Measurements from ENCODE around the gene ITIH3. TPM values are rescaled to one million over a fixed set of nuclear protein-coding genes. Genes with fewer than 3 reads are reported as not detected.

Gene ITIH3
- total and polyA plus RNA-seq, 2 of the 8 experiments (the other 6 are each of a cell fraction or from before 2014, with no cell fraction given), result not detected

- no peak overlapping the region for H3K23ac ChIP-seq (ENCODE audit: insufficient read length)
- POLR2A ChIA-PET (ENCODE audit: partially characterized antibody), result interaction anchor here (1.2 kb wide), 1 partner anchor 48 kb away, joined by 5 read pairs; the partner anchor contains the start of gene STIMATE
- H3K27ac ChIP-seq (ENCODE audit: low read depth, low read length), result no peak overlapping the region
- no peak overlapping the region for H2BK5ac ChIP-seq (ENCODE audit: low read depth, low read length)
- no peak overlapping the region for H2BK15ac ChIP-seq (ENCODE audit: low read length)
- no peak overlapping the region for H3K4ac ChIP-seq (replicated peaks; ENCODE audit: insufficient read length, low read depth, low read length)
- CTCF ChIA-PET (ENCODE audit: partially characterized antibody), result interaction anchor here (0.6 to 3.5 kb wide), 17 partner anchors 11 to 224 kb away, joined by 3 to 35 read pairs (median 7); no protein-coding TSS in a partner anchor
- no peak overlapping the region for H3K56ac ChIP-seq (replicated peaks; ENCODE audit: insufficient read length, low read depth, low read length)
- TF ChIP-seq JUND (IDR thresholded peaks at IDR 0.05; ENCODE audit: low read length), result no peak
- no peak for TF ChIP-seq CREB1 (IDR thresholded peaks at IDR 0.05)
- TF ChIP-seq NANOG (IDR thresholded peaks at IDR 0.05; ENCODE audit: insufficient read depth, low read depth, low read length, poor library complexity, severe bottlenecking), result no peak
- TF ChIP-seq TAF7 (optimal IDR thresholded peaks at IDR 0.05; ENCODE audit: borderline replicate concordance, low read depth, low read length), result no peak
- no peak for TF ChIP-seq EGR1 (IDR thresholded peaks at IDR 0.05; ENCODE audit: borderline replicate concordance, low read depth, low read length)
- no peak for TF ChIP-seq CBX8 (IDR thresholded peaks at IDR 0.05; ENCODE audit: borderline replicate concordance, low read depth, low read length)
- no peak for TF ChIP-seq TEAD4 (IDR thresholded peaks at IDR 0.05; ENCODE audit: low read depth, low read length)
- TF ChIP-seq HDAC2 (IDR thresholded peaks at IDR 0.05; ENCODE audit: borderline replicate concordance in 1 of 2, low read depth in 2 of 2, low read length in 2 of 2), result no peak
- H3K4me1 ChIP-seq (replicated peaks in 1 of 4; ENCODE audit: control insufficient read depth in 3 of 4, insufficient read depth in 4 of 4, low read length in 3 of 4), result no peaks in the 10 kb centered on the region
- H3K23me2 ChIP-seq (ENCODE audit: low read depth, low read length), result no peaks in the 10 kb centered on the region
- no peak overlapping the region for H4K5ac ChIP-seq (ENCODE audit: insufficient read length, low read depth, low read length)
- H4K8ac ChIP-seq (ENCODE audit: extremely low read depth, insufficient read depth, low read length), result peak overlapping the region; percentile 51; the same call in 1 of the 2 replicates
- no peak overlapping the region for H2AK5ac ChIP-seq (ENCODE audit: low read depth, low read length)
- DNase-seq (ENCODE audit: low read depth in 1 of 2, low spot score in 2 of 2) (no peak), FAIRE-seq (no peak)
- no peak overlapping the region for H2BK120ac ChIP-seq (replicated peaks; ENCODE audit: low read depth, low read length)
- H3K36me3 ChIP-seq (ENCODE audit: control insufficient read depth in 2 of 4, insufficient read depth in 4 of 4, low read length in 3 of 4), result peaks cover 3 to 13% (median 7%) of the 10 kb centered on the region in 4 experiments; a peak in 7 of 8 replicates
- no peak overlapping the region for H2AFZ ChIP-seq (ENCODE audit: low read length)
- H3K4me3 ChIP-seq (ENCODE audit: extremely low read depth in 1 of 4, insufficient read depth in 2 of 4, low read depth in 3 of 4, low read length in 4 of 4), result no peak overlapping the region
- H3K9ac ChIP-seq (replicated peaks in 1 of 4; ENCODE audit: extremely low read depth in 1 of 4, low read depth in 3 of 4, low read length in 3 of 4), result no peak overlapping the region
- no peak overlapping the region for H3K18ac ChIP-seq (ENCODE audit: extremely low read depth, low read length)
- no peaks in the 10 kb centered on the region for H3K27me3 ChIP-seq (replicated peaks in 1 of 4; ENCODE audit: control insufficient read depth in 3 of 4, extremely low read depth in 1 of 4, insufficient read depth in 3 of 4, low read length in 3 of 4)
- no peaks in the 10 kb centered on the region for H3K79me2 ChIP-seq (ENCODE audit: control insufficient read depth in 1 of 2, insufficient read depth in 2 of 2, low read length in 2 of 2)
- no peak overlapping the region for H2BK12ac ChIP-seq (ENCODE audit: low read depth, low read length)
- no peaks in the 10 kb centered on the region for H3K79me1 ChIP-seq (ENCODE audit: low read depth, low read length)
- H3K9me3 ChIP-seq (ENCODE audit: insufficient read depth in 2 of 2, low read depth in 1 of 2, low read length in 1 of 2), result no peaks in the 10 kb centered on the region
- H2BK20ac ChIP-seq (ENCODE audit: low read length), result no peak overlapping the region
- peaks cover 0 to 2% of the 10 kb centered on the region in 2 experiments for H4K20me1 ChIP-seq (replicated peaks in 1 of 2; ENCODE audit: control insufficient read depth in 1 of 2, insufficient read depth in 2 of 2, low read length in 2 of 2)
- H3K4me2 ChIP-seq (ENCODE audit: insufficient read depth in 1 of 2, low read depth in 2 of 2, low read length in 2 of 2), result no peak overlapping the region
- WGBS, 2 experiments (ENCODE audit: extremely low coverage in 1 of 2, insufficient coverage in 1 of 2, insufficient read length in 1 of 2, insufficient replicate concordance in 2 of 2, low coverage in 1 of 2, low lambda C conversion rate in 2 of 2, missing lambda C conversion rate in 1 of 2), result 96% methylated on average over 15 of the region's 15 CpGs; no CpG with 5 or more reads in 1 of the 2 experiments
- H4K91ac ChIP-seq (replicated peaks; ENCODE audit: insufficient read length, low read length), result no peak overlapping the region
- no peak overlapping the region for H3K14ac ChIP-seq (ENCODE audit: insufficient read length)
Measured at GRCh38 chr3:52849656-52850055, 55.1 kb downstream of the ITIH3 start.
